ENCODE measurements around the gene NXPH4. TPM values are rescaled to one million over a fixed set of nuclear protein-coding genes. Genes with fewer than 3 reads are reported as not detected.

Gene NXPH4
- under 1 TPM in 1 of 2 donors, not detected in 1; 0.73 TPM for total RNA-seq

DNA sequence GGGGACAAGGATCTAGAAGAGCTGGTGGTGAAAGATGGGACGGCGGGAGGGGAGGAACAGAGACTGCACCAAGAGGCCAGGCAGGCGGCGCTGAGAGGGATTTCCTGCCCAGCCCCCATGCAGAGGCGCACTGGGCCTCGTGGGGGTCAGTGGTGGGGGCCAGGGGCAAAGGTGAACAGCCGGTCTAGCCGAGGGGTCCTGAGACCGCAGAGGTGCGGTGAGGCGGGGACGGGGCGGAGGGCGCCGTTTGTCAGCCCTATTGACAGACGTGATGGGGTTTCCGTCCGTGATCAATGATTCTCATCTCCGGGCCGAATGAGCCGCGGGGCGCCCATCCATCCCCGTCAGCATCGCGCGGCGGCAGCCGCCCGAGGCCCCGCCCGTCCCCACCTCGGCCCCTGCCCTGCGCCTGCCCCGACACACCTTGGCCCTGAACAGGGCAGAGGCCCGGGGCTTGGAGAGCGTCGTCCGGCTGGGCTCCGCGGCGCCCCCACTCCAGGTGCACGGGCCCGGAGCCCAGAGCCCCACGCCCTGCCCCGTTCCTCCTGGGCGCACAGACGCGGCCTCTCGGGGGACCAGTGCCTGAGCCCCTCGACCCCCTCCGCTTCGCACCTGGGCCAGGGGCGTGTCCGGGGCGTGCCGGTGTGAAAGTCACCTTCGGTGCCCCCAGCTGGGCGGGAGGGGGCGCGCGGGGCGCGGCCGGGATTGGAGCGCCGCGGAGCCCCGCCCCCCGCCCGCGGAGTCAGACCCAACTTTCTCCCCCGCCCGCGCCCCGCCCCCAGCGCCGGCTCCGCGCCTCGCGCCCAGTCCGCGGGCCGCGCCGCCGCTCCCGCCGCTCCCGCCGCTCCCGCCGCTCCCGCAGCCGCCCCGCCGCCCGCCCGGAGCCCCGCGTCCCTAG is at the start of gene NXPH4:
Gene NXPH4 (plus strand): TSS at position 781 of the 898 bp plus-strand sequence. CDS start 176 bp downstream, outside the sequence.
- no peaks in the 10 kb centered on the region for H3K36me3 Mint-ChIP-seq
- no peaks in the 10 kb centered on the region for H3K9me3 Mint-ChIP-seq
- ATAC-seq (peak; percentile 25 to 48), DNase-seq (ENCODE audit: low spot score) (no peak)
- H3K4me1 Mint-ChIP-seq (ENCODE audit: low read depth in 2 of 2) = peaks cover 44 to 48% of the 10 kb centered on the region in 2 donors
- H3K4me3 Mint-ChIP-seq = peak within 1 kb of the TSS; percentile 86
- peaks cover 58 to 71% of the 10 kb centered on the region in 2 donors for H3K27me3 Mint-ChIP-seq
- H3K27ac Mint-ChIP-seq = peak within 1 kb of the TSS in 1 of 2 donors; percentile 17

DNA sequence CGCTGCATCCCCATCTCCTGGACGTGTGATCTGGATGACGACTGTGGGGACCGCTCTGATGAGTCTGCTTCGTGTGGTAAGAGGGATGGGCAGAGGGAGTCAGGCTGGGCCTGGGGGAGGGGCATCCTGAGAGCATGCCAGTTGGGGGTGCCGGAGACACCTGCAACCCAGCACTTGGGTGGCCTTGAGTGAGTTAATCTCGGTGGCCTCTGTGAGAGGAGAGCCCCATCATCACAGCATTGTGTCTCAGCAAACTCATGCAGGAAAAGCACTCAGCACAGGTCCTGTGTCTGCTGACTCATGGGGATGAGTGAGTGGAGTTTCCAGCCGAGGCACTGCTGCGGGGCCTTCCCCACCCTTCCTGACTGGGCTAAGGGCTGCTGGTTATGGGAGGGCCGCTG is 49.6 kb upstream of the NXPH4 start:
- ATAC-seq = peak; percentile 40 to 51
- no peaks in the 10 kb centered on the region for H3K36me3 Mint-ChIP-seq
- no peak overlapping the region for H3K4me3 Mint-ChIP-seq
- peaks cover 0 to 2% of the 10 kb centered on the region in 2 donors for H3K27me3 Mint-ChIP-seq
- H3K9me3 Mint-ChIP-seq = no peaks in the 10 kb centered on the region
- no peak for DNase-seq (ENCODE audit: low spot score)
- no peak overlapping the region for H3K27ac Mint-ChIP-seq
- no peaks in the 10 kb centered on the region for H3K4me1 Mint-ChIP-seq (ENCODE audit: low read depth in 2 of 2)

DNA sequence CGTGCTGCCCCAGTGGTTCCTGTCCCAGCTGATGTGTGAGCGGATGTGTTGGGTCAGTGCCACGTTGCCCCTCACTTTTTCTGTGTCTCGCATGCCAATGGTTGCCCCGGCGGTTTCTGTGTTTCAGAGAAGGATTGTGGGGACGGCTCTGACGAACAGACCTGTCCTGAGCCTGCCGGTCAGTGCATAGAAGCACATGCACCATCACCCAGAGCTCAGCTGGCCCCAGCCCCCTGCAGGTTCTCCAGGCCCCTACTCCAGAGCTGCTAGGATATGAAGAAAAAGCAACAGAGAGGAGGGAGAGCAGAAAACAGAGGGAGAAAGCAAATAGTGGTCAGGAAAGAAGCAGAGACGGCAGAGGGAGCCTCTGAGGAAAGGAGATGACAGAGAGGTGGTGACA is 48.5 kb upstream of the NXPH4 start:
- DNase-seq (ENCODE audit: low spot score) = no peak
- no peaks in the 10 kb centered on the region for H3K9me3 Mint-ChIP-seq
- H3K36me3 Mint-ChIP-seq = no peaks in the 10 kb centered on the region
- no peak overlapping the region for H3K27ac Mint-ChIP-seq
- H3K27me3 Mint-ChIP-seq = peaks cover 0 to 3% of the 10 kb centered on the region in 2 donors
- H3K4me3 Mint-ChIP-seq = no peak overlapping the region
- no peak for ATAC-seq
- H3K4me1 Mint-ChIP-seq (ENCODE audit: low read depth in 2 of 2) = no peaks in the 10 kb centered on the region

DNA sequence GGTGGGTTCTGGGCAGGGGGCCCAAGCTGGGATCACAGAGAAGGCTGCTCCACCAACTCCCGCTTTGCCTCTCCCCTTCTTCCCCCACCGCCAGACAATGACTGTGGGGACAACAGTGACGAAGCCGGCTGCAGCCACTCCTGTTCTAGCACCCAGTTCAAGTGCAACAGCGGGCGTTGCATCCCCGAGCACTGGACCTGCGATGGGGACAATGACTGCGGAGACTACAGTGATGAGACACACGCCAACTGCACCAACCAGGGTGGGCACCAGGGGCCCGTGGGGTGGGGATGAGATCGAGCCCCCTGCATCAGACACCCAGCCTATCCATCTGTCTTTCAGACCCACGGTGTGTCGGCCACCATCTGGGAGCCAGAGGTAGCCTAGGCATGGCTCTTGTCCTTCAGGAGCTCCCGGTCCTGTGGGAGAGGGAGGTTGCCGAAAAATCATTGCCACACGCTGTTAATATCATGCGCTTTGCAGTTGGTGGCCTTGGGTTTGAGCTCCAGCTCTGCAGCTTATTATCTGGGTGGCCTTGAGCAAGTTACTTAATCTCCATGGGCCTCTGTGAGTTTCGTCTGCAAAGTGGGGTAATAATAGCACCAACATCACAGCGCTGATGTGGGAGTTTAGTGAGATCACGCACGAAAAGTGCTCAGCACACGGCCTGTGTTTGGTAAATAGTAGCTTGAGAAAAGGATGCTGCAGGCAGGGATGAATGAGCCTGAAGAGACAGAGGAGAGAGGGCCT is 47.4 kb upstream of the NXPH4 start:
- Mint-ChIP-seq H3K36me3 (no peaks in the 10 kb centered on the region), H3K27me3 (peaks cover 0 to 4% of the 10 kb centered on the region in 2 donors), H3K4me3 (no peak overlapping the region), H3K4me1 (ENCODE audit: low read depth in 2 of 2) (no peaks in the 10 kb centered on the region), H3K9me3 (no peaks in the 10 kb centered on the region), H3K27ac (no peak overlapping the region)
- ATAC-seq = no peak
- no peak for DNase-seq (ENCODE audit: low spot score)

DNA sequence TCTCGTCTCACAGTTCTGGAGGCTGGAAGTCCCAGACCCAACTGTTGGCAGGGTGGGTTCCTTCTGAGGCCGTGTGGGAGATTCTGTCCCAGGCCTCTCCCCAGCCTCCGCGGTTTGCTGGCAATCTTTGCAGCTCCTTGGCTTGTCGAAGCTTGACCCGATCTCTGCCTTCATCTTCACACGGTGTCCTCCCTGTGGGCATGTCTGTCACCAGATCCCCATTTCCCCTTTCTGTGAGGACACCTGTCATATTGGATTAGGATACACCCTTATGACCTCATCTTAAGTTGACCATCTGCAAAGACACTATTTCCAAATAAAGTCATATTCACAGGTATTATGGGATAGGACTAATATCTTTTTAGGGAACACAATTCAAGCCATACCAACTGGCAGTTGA is 46.6 kb upstream of the NXPH4 start:
- Mint-ChIP-seq H3K4me1 (ENCODE audit: low read depth in 2 of 2) (no peaks in the 10 kb centered on the region), H3K27me3 (peaks cover 0 to 4% of the 10 kb centered on the region in 2 donors), H3K4me3 (no peak overlapping the region), H3K9me3 (no peaks in the 10 kb centered on the region), H3K36me3 (no peaks in the 10 kb centered on the region), H3K27ac (no peak overlapping the region)
- DNase-seq (ENCODE audit: low spot score) = no peak
- no peak for ATAC-seq

DNA sequence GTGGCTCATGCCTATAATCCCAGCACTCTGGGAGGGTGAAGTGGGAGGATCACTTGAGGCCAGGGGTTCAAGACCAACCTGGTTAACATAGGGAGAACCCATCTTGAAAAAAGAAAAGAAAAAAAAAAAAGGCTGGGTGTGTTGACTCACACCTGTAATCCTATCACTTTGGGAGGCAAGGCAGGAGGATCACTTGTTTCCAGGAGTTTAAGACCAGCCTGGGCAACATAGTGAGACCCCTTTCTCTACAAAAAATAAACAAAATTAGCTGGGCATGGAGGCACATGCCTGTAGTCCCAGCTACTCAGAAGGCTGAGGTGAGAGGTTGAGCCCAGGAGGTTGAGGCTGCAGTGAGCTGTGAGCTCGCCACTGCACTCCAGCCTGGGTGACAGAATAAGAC is 46.2 kb upstream of the NXPH4 start:
- H3K36me3 Mint-ChIP-seq = no peaks in the 10 kb centered on the region
- H3K27me3 Mint-ChIP-seq = peaks cover 0 to 4% of the 10 kb centered on the region in 2 donors
- H3K27ac Mint-ChIP-seq = no peak overlapping the region
- no peaks in the 10 kb centered on the region for H3K9me3 Mint-ChIP-seq
- DNase-seq (ENCODE audit: low spot score) (no peak), ATAC-seq (no peak)
- H3K4me3 Mint-ChIP-seq = no peak overlapping the region
- H3K4me1 Mint-ChIP-seq (ENCODE audit: low read depth in 2 of 2) = no peaks in the 10 kb centered on the region

DNA sequence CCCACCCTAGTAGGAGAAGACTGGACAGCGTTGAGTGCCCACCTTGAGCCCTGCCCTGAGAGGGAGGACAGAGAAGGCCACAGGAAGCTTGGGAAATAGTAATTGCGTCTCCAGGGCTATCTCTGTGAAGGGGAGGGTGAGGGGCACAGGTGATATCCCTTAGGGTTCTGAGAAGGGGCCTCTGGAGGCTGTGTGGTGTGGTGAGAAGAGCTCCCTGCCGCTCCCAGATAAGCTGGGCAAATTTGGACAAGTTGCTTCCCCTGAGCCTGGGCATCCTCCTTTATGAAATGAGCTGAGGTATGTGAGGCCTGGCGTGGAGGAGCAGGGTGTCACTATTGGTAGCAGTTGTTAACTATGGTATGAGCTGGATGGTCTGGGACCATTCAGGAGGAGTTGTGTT is 45.7 kb upstream of the NXPH4 start:
- Mint-ChIP-seq H3K27ac (no peak overlapping the region), H3K9me3 (no peaks in the 10 kb centered on the region), H3K27me3 (peaks cover 0 to 4% of the 10 kb centered on the region in 2 donors), H3K36me3 (no peaks in the 10 kb centered on the region), H3K4me1 (ENCODE audit: low read depth in 2 of 2) (no peaks in the 10 kb centered on the region), H3K4me3 (no peak overlapping the region)
- DNase-seq (ENCODE audit: low spot score) (no peak), ATAC-seq (no peak)

DNA sequence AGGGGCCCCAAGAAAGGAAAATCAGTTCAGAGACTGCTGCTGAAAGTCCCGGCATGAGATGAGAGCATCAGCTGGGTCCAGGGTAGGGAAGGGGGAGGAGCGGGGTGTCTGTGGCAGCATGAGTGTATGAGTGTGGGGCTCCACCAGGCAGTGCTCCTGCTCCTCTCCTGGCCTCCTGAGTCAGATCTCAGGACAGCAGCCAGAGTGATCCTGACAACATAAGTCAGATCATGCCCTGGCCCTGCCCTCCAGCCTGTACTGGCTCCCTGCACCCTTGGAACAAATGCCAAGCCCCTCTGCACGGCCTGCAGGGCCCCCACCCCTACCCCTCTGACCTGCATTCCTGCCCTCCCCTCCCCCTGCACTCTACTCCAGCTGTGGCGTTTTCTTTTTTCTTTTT is 44.9 kb upstream of the NXPH4 start:
- Mint-ChIP-seq H3K9me3 (no peaks in the 10 kb centered on the region), H3K36me3 (no peaks in the 10 kb centered on the region), H3K4me3 (no peak overlapping the region), H3K27me3 (peaks cover 0 to 4% of the 10 kb centered on the region in 2 donors), H3K4me1 (ENCODE audit: low read depth in 2 of 2) (no peaks in the 10 kb centered on the region), H3K27ac (no peak overlapping the region)
- no peak for DNase-seq (ENCODE audit: low spot score)
- no peak for ATAC-seq

DNA sequence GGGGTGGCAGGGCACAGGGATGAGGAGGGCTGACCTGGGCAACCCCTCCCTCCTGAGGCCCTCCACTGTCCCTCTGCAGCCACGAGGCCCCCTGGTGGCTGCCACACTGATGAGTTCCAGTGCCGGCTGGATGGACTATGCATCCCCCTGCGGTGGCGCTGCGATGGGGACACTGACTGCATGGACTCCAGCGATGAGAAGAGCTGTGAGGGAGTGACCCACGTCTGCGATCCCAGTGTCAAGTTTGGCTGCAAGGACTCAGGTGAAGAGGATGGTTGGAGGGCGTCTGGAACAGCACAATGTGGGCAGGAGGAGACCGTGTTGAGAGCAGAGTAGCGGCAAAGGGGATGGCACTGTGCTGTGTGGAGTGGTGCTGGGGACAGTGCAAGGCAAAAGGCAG is 43.5 kb upstream of the NXPH4 start:
- H3K27me3 Mint-ChIP-seq = peaks cover 0 to 4% of the 10 kb centered on the region in 2 donors
- no peak overlapping the region for H3K27ac Mint-ChIP-seq
- no peak overlapping the region for H3K4me3 Mint-ChIP-seq
- H3K9me3 Mint-ChIP-seq = no peaks in the 10 kb centered on the region
- no peaks in the 10 kb centered on the region for H3K4me1 Mint-ChIP-seq (ENCODE audit: low read depth in 2 of 2)
- H3K36me3 Mint-ChIP-seq = no peaks in the 10 kb centered on the region
- ATAC-seq (peak; percentile 18 to 46), DNase-seq (ENCODE audit: low spot score) (no peak)

DNA sequence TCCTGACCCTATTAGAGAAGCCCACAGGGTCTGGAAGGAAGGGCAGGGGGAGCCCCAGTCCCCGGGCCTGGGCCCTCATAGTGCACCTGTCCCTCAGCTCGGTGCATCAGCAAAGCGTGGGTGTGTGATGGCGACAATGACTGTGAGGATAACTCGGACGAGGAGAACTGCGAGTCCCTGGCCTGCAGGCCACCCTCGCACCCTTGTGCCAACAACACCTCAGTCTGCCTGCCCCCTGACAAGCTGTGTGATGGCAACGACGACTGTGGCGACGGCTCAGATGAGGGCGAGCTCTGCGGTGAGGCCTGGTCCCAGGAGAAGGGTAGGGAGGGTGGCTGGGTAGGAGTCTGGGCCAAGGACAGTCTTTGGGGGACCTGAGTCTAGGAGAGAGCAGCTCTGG is 42.9 kb upstream of the NXPH4 start:
- Mint-ChIP-seq H3K36me3 (no peaks in the 10 kb centered on the region), H3K27me3 (peaks cover 0 to 6% of the 10 kb centered on the region in 2 donors), H3K9me3 (no peaks in the 10 kb centered on the region), H3K4me3 (no peak overlapping the region), H3K4me1 (ENCODE audit: low read depth in 2 of 2) (no peaks in the 10 kb centered on the region), H3K27ac (no peak overlapping the region)
- ATAC-seq (no peak), DNase-seq (ENCODE audit: low spot score) (no peak)

DNA sequence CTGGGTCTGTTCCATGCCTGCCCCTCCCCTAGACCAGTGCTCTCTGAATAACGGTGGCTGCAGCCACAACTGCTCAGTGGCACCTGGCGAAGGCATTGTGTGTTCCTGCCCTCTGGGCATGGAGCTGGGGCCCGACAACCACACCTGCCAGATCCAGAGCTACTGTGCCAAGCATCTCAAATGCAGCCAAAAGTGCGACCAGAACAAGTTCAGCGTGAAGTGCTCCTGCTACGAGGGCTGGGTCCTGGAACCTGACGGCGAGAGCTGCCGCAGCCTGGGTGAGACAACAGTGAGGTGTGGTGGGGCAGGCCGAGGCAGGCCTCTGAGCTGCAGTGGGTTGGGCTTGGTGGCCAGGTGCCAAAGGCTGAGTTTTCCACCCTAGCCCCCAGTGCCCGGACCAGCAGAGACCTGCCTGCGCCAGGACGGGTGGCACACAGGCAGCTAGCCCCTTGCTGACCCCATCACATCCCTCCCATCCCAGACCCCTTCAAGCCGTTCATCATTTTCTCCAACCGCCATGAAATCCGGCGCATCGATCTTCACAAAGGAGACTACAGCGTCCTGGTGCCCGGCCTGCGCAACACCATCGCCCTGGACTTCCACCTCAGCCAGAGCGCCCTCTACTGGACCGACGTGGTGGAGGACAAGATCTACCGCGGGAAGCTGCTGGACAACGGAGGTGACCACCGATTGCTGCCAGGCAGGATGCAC is 41.0 kb upstream of the NXPH4 start:
- ATAC-seq (no peak), DNase-seq (ENCODE audit: low spot score) (peak; percentile 71)
- H3K36me3 Mint-ChIP-seq = no peaks in the 10 kb centered on the region
- H3K4me1 Mint-ChIP-seq (ENCODE audit: low read depth in 2 of 2) = no peaks in the 10 kb centered on the region
- peaks cover 0 to 4% of the 10 kb centered on the region in 2 donors for H3K27me3 Mint-ChIP-seq
- H3K4me3 Mint-ChIP-seq = no peak overlapping the region
- no peaks in the 10 kb centered on the region for H3K9me3 Mint-ChIP-seq
- H3K27ac Mint-ChIP-seq = no peak overlapping the region

DNA sequence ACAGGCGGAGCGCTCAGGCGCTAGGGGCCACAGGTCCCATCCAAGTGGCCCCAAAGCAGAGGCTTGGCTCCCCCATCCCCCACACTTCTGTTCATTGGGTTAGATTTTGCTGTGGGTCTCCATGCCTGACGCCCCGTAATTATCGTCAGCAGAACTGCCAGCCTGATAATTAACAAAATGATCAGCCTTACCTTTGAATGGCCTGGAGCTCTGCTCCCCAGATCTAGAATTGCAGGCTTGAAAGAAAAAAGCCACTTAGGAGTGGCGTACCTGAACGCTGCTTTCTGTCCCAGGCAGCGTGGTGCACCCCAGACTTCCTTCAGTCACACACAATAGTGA is 40.5 kb upstream of the NXPH4 start:
- Mint-ChIP-seq H3K36me3 (no peaks in the 10 kb centered on the region), H3K27me3 (peaks cover 0 to 4% of the 10 kb centered on the region in 2 donors), H3K9me3 (no peaks in the 10 kb centered on the region), H3K4me1 (ENCODE audit: low read depth in 2 of 2) (no peaks in the 10 kb centered on the region), H3K4me3 (no peak overlapping the region), H3K27ac (no peak overlapping the region)
- ATAC-seq = no peak
- no peak for DNase-seq (ENCODE audit: low spot score)

DNA sequence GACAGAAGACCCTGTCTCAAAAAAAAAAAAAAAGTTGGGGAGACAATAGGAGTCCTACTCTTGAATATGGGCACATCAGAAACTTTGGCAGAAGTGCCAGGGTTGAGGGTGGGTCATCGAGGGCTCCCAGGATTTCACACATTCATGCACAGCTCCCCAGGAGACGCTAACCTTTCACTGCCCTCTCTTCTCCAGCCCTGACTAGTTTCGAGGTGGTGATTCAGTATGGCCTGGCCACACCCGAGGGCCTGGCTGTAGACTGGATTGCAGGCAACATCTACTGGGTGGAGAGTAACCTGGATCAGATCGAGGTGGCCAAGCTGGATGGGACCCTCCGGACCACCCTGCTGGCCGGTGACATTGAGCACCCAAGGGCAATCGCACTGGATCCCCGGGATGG is 39.7 kb upstream of the NXPH4 start:
- DNase-seq (ENCODE audit: low spot score) (no peak), ATAC-seq (no peak)
- Mint-ChIP-seq H3K27ac (no peak overlapping the region), H3K4me1 (ENCODE audit: low read depth in 2 of 2) (no peaks in the 10 kb centered on the region), H3K9me3 (no peaks in the 10 kb centered on the region), H3K27me3 (peaks cover 0 to 4% of the 10 kb centered on the region in 2 donors), H3K4me3 (no peak overlapping the region), H3K36me3 (no peaks in the 10 kb centered on the region)

DNA sequence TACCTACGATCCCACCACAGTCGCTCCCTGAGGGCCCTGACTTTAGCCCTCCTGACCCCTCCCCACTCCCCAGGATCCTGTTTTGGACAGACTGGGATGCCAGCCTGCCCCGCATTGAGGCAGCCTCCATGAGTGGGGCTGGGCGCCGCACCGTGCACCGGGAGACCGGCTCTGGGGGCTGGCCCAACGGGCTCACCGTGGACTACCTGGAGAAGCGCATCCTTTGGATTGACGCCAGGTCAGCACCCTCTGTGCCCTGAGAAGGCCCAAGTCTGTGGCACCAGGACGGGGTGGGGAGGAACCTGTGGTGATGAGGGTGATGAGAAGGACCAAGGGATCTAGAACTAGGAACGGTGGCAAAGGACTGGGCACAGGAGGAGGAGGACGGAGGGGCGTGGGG is 39.2 kb upstream of the NXPH4 start:
- no peak overlapping the region for H3K4me3 Mint-ChIP-seq
- ATAC-seq (no peak), DNase-seq (ENCODE audit: low spot score) (no peak)
- peaks cover 0 to 4% of the 10 kb centered on the region in 2 donors for H3K27me3 Mint-ChIP-seq
- H3K36me3 Mint-ChIP-seq = no peaks in the 10 kb centered on the region
- no peaks in the 10 kb centered on the region for H3K9me3 Mint-ChIP-seq
- H3K4me1 Mint-ChIP-seq (ENCODE audit: low read depth in 2 of 2) = no peaks in the 10 kb centered on the region
- no peak overlapping the region for H3K27ac Mint-ChIP-seq

Measured in natural killer cell treated with Interleukin-12 subunit alpha and Interleukin-12 subunit beta and Interleukin-15 and Interleukin-18, amount 100 ng/mL, for 72 hours (primary cell).